ENCODE data around the gene HSD3B1. TPM values are rescaled to one million over a fixed set of nuclear protein-coding genes. Genes with fewer than 3 reads are reported as not detected.
"Not testable (repeated sequence)": the region's sequence is repeated elsewhere in the genome, so short reads cannot be mapped to it uniquely, and the experiment has no call there.

HSD3B1 gene
- total and polyA plus RNA-seq, 2 donors: 0.09 to 0.39 TPM

GRCh38 chr1:119516680-119517079, 9.7 kb downstream of the HSD3B1 start:
- no peak for DNase-seq (ENCODE audit: low read depth in 6 of 9, low spot score in 9 of 9)
- 85% methylated on average over 5 of the region's 5 CpGs for WGBS
- H3K27ac ChIP-seq (ENCODE audit: low read depth in 1 of 2, low read length in 1 of 2): no peak overlapping the region

GRCh38 chr1:119517667-119518066, 10.7 kb downstream of the HSD3B1 start:
- H3K27ac ChIP-seq (ENCODE audit: low read depth in 1 of 2, low read length in 1 of 2); H3K4me1 ChIP-seq (ENCODE audit: control insufficient read depth in 2 of 2, insufficient read depth in 2 of 2, low read length in 2 of 2); H3K9me3 ChIP-seq (ENCODE audit: control insufficient read depth in 2 of 2, insufficient read depth in 1 of 2, low read length in 1 of 2); DNase-seq (ENCODE audit: low read depth in 6 of 9, low spot score in 9 of 9); H3K36me3 ChIP-seq (ENCODE audit: control insufficient read depth in 2 of 2, insufficient read depth in 2 of 2, low read length in 1 of 2); H3K4me3 ChIP-seq (ENCODE audit: low read length in 2 of 2); H3K27me3 ChIP-seq (ENCODE audit: control insufficient read depth in 2 of 2, insufficient read depth in 1 of 2, low read length in 1 of 2): not testable (repeated sequence)

More at GRCh38 chr1:119516680-119517079, 9.7 kb downstream of the HSD3B1 start:
- no peaks in the 10 kb centered on the region for H3K9me3 ChIP-seq (ENCODE audit: control insufficient read depth in 2 of 2, insufficient read depth in 1 of 2, low read length in 1 of 2)
- H3K36me3 ChIP-seq (ENCODE audit: control insufficient read depth in 2 of 2, insufficient read depth in 2 of 2, low read length in 1 of 2): no peaks in the 10 kb centered on the region
- no peaks in the 10 kb centered on the region for H3K27me3 ChIP-seq (ENCODE audit: control insufficient read depth in 2 of 2, insufficient read depth in 1 of 2, low read length in 1 of 2)
- no peak overlapping the region for H3K4me3 ChIP-seq (ENCODE audit: low read length in 2 of 2)
- no peaks in the 10 kb centered on the region for H3K4me1 ChIP-seq (ENCODE audit: control insufficient read depth in 2 of 2, insufficient read depth in 2 of 2, low read length in 2 of 2)

GRCh38 chr1:119531606-119532323, 24.8 kb downstream of the HSD3B1 start:
- no peak for DNase-seq (ENCODE audit: low read depth in 6 of 9, low spot score in 9 of 9)
- WGBS: 86% methylated on average over 2 of the region's 2 CpGs

GRCh38 chr1:119532324-119532910, 25.4 kb downstream of the HSD3B1 start:
- WGBS: 94% methylated on average over 5 of the region's 5 CpGs
- no peaks in the 10 kb centered on the region for H3K27me3 ChIP-seq (ENCODE audit: control insufficient read depth in 2 of 2, insufficient read depth in 1 of 2, low read length in 1 of 2)

More at GRCh38 chr1:119531606-119532323, 24.8 kb downstream of the HSD3B1 start:
- Histone ChIP-seq H3K27ac (ENCODE audit: low read depth in 1 of 2, low read length in 1 of 2) (no peak overlapping the region), H3K27me3 (ENCODE audit: control insufficient read depth in 2 of 2, insufficient read depth in 1 of 2, low read length in 1 of 2) (no peaks in the 10 kb centered on the region), H3K36me3 (ENCODE audit: control insufficient read depth in 2 of 2, insufficient read depth in 2 of 2, low read length in 1 of 2) (no peaks in the 10 kb centered on the region), H3K4me3 (ENCODE audit: low read length in 2 of 2) (no peak overlapping the region), H3K9me3 (ENCODE audit: control insufficient read depth in 2 of 2, insufficient read depth in 1 of 2, low read length in 1 of 2) (no peaks in the 10 kb centered on the region), H3K4me1 (ENCODE audit: control insufficient read depth in 2 of 2, insufficient read depth in 2 of 2, low read length in 2 of 2) (no peaks in the 10 kb centered on the region)

GRCh38 chr1:119535381-119535780, 28.4 kb downstream of the HSD3B1 start:
- no peak for DNase-seq (ENCODE audit: low read depth in 6 of 9, low spot score in 9 of 9)
- Histone ChIP-seq H3K27me3 (ENCODE audit: control insufficient read depth in 2 of 2, insufficient read depth in 1 of 2, low read length in 1 of 2) (no peaks in the 10 kb centered on the region), H3K27ac (ENCODE audit: low read depth in 1 of 2, low read length in 1 of 2) (no peak overlapping the region), H3K9me3 (ENCODE audit: control insufficient read depth in 2 of 2, insufficient read depth in 1 of 2, low read length in 1 of 2) (no peaks in the 10 kb centered on the region), H3K36me3 (ENCODE audit: control insufficient read depth in 2 of 2, insufficient read depth in 2 of 2, low read length in 1 of 2) (no peaks in the 10 kb centered on the region), H3K4me3 (ENCODE audit: low read length in 2 of 2) (no peak overlapping the region), H3K4me1 (ENCODE audit: control insufficient read depth in 2 of 2, insufficient read depth in 2 of 2, low read length in 2 of 2) (no peaks in the 10 kb centered on the region)
- WGBS: 71% methylated on average over 1 of the region's 1 CpG

More at GRCh38 chr1:119532324-119532910, 25.4 kb downstream of the HSD3B1 start:
- Histone ChIP-seq H3K9me3 (ENCODE audit: control insufficient read depth in 2 of 2, insufficient read depth in 1 of 2, low read length in 1 of 2) (no peaks in the 10 kb centered on the region), H3K4me3 (ENCODE audit: low read length in 2 of 2) (no peak overlapping the region), H3K27ac (ENCODE audit: low read depth in 1 of 2, low read length in 1 of 2) (no peak overlapping the region), H3K36me3 (ENCODE audit: control insufficient read depth in 2 of 2, insufficient read depth in 2 of 2, low read length in 1 of 2) (no peaks in the 10 kb centered on the region), H3K4me1 (ENCODE audit: control insufficient read depth in 2 of 2, insufficient read depth in 2 of 2, low read length in 2 of 2) (no peaks in the 10 kb centered on the region)
- no peak for DNase-seq (ENCODE audit: low read depth in 6 of 9, low spot score in 9 of 9)

- DNase-seq (ENCODE audit: low read depth in 6 of 9, low spot score in 9 of 9): no peak
- no peaks in the 10 kb centered on the region for H3K27me3 ChIP-seq (ENCODE audit: control insufficient read depth in 2 of 2, insufficient read depth in 1 of 2, low read length in 1 of 2)
- no peak overlapping the region for H3K27ac ChIP-seq (ENCODE audit: low read depth in 1 of 2, low read length in 1 of 2)
- no peaks in the 10 kb centered on the region for H3K36me3 ChIP-seq (ENCODE audit: control insufficient read depth in 2 of 2, insufficient read depth in 2 of 2, low read length in 1 of 2)
- no peaks in the 10 kb centered on the region for H3K4me1 ChIP-seq (ENCODE audit: control insufficient read depth in 2 of 2, insufficient read depth in 2 of 2, low read length in 2 of 2)
- 93% methylated on average over 3 of the region's 3 CpGs for WGBS
- H3K9me3 ChIP-seq (ENCODE audit: control insufficient read depth in 2 of 2, insufficient read depth in 1 of 2, low read length in 1 of 2): no peaks in the 10 kb centered on the region
- no peak overlapping the region for H3K4me3 ChIP-seq (ENCODE audit: low read length in 2 of 2)
These were observed 31.0 kb downstream of the HSD3B1 start for GRCh38 chr1:119537966-119538365.

GRCh38 chr1:119539636-119540035, 32.6 kb downstream of the HSD3B1 start:
- Histone ChIP-seq H3K9me3 (ENCODE audit: control insufficient read depth in 2 of 2, insufficient read depth in 1 of 2, low read length in 1 of 2) (no peaks in the 10 kb centered on the region), H3K36me3 (ENCODE audit: control insufficient read depth in 2 of 2, insufficient read depth in 2 of 2, low read length in 1 of 2) (no peaks in the 10 kb centered on the region), H3K27ac (ENCODE audit: low read depth in 1 of 2, low read length in 1 of 2) (no peak overlapping the region), H3K4me1 (ENCODE audit: control insufficient read depth in 2 of 2, insufficient read depth in 2 of 2, low read length in 2 of 2) (no peaks in the 10 kb centered on the region), H3K4me3 (ENCODE audit: low read length in 2 of 2) (no peak overlapping the region), H3K27me3 (ENCODE audit: control insufficient read depth in 2 of 2, insufficient read depth in 1 of 2, low read length in 1 of 2) (no peaks in the 10 kb centered on the region)
- no peak for DNase-seq (ENCODE audit: low read depth in 6 of 9, low spot score in 9 of 9)

- H3K4me3 ChIP-seq (ENCODE audit: low read length in 2 of 2): no peak overlapping the region
- no peak overlapping the region for H3K27ac ChIP-seq (ENCODE audit: low read depth in 1 of 2, low read length in 1 of 2)
- no peak for DNase-seq (ENCODE audit: low read depth in 6 of 9, low spot score in 9 of 9)
- H3K36me3 ChIP-seq (ENCODE audit: control insufficient read depth in 2 of 2, insufficient read depth in 2 of 2, low read length in 1 of 2): no peaks in the 10 kb centered on the region
- no peaks in the 10 kb centered on the region for H3K4me1 ChIP-seq (ENCODE audit: control insufficient read depth in 2 of 2, insufficient read depth in 2 of 2, low read length in 2 of 2)
- H3K27me3 ChIP-seq (ENCODE audit: control insufficient read depth in 2 of 2, insufficient read depth in 1 of 2, low read length in 1 of 2): no peaks in the 10 kb centered on the region
- H3K9me3 ChIP-seq (ENCODE audit: control insufficient read depth in 2 of 2, insufficient read depth in 1 of 2, low read length in 1 of 2): no peaks in the 10 kb centered on the region
- 83% methylated on average over 3 of the region's 3 CpGs for WGBS
These were observed 34.4 kb downstream of the HSD3B1 start for GRCh38 chr1:119541389-119541788.

GRCh38 chr1:119542492-119542946, 35.5 kb downstream of the HSD3B1 start:
- 95% methylated on average over 2 of the region's 2 CpGs for WGBS
- no peak overlapping the region for H3K4me3 ChIP-seq (ENCODE audit: low read length in 2 of 2)
- no peaks in the 10 kb centered on the region for H3K36me3 ChIP-seq (ENCODE audit: control insufficient read depth in 2 of 2, insufficient read depth in 2 of 2, low read length in 1 of 2)
- H3K27me3 ChIP-seq (ENCODE audit: control insufficient read depth in 2 of 2, insufficient read depth in 1 of 2, low read length in 1 of 2): no peaks in the 10 kb centered on the region
- H3K9me3 ChIP-seq (ENCODE audit: control insufficient read depth in 2 of 2, insufficient read depth in 1 of 2, low read length in 1 of 2): no peaks in the 10 kb centered on the region
- H3K4me1 ChIP-seq (ENCODE audit: control insufficient read depth in 2 of 2, insufficient read depth in 2 of 2, low read length in 2 of 2): no peaks in the 10 kb centered on the region
- H3K27ac ChIP-seq (ENCODE audit: low read depth in 1 of 2, low read length in 1 of 2): no peak overlapping the region
- DNase-seq (ENCODE audit: low read depth in 6 of 9, low spot score in 9 of 9): no peak
